NCI-H2029 treated with DMSO at 0.1 percent for 48 hours (cell line): Measurements from ENCODE around the gene FAM186B.
A peak's percentile ranks its signal among the peaks of the same experiment; 100 is the strongest.
"Not testable (repeated sequence)": the region's sequence is repeated elsewhere in the genome, so short reads cannot be mapped to it uniquely, and the experiment has no call there.

Experiments used
- DNase-seq: peaks from one replicate; lab custom pipeline; 2025; lab: John Stamatoyannopoulos, UW

The FAM186B gene, protein sequence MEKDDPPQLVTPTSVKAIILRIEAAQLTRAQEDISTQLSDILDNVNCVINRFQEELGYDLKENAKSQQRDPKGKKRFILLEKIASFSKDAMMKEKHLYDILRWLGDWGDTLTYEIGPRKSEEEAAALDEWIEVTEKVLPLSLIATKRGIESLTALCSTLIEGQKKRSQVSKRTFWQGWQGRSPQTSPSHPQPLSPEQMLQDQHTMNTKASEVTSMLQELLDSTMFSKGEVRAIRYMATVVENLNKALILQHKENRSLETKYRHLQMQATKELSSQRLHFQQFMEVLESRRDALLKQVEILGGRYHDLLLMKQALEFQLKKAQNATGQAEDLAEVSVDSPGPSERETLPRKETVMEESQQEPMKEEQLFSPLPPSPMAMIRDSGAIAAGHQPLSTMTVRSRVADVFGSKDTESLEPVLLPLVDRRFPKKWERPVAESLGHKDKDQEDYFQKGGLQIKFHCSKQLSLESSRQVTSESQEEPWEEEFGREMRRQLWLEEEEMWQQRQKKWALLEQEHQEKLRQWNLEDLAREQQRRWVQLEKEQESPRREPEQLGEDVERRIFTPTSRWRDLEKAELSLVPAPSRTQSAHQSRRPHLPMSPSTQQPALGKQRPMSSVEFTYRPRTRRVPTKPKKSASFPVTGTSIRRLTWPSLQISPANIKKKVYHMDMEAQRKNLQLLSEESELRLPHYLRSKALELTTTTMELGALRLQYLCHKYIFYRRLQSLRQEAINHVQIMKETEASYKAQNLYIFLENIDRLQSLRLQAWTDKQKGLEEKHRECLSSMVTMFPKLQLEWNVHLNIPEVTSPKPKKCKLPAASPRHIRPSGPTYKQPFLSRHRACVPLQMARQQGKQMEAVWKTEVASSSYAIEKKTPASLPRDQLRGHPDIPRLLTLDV

DNA sequence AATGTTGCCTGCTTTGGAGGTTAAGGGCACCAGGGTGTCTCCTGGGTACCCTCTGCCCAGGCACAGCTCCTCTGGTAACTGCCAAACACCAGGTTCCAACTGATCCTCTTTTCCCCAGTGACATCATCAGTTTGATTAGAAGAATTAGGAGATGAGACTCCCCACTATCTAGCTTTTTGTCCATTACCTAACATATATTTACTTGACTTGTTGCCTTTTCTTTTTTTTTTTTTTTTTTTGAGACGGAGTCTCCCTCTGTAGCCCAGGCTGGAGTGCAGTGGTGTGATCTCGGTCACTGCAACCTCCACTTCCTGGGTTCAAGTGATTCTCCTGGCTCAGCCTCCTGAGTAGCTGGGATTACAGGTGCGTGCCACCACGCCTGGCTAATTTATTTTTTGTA, at the start of gene FAM186B:
TSS of gene FAM186B (minus strand) at position 101 of the 400 bp plus-strand sequence. CDS start 162 bp downstream, outside the sequence.
- DNase-seq = not testable (repeated sequence)

GRCh38 chr12:49654715-49655114, 49.3 kb upstream of the FAM186B start:
- no peak for DNase-seq

DNA sequence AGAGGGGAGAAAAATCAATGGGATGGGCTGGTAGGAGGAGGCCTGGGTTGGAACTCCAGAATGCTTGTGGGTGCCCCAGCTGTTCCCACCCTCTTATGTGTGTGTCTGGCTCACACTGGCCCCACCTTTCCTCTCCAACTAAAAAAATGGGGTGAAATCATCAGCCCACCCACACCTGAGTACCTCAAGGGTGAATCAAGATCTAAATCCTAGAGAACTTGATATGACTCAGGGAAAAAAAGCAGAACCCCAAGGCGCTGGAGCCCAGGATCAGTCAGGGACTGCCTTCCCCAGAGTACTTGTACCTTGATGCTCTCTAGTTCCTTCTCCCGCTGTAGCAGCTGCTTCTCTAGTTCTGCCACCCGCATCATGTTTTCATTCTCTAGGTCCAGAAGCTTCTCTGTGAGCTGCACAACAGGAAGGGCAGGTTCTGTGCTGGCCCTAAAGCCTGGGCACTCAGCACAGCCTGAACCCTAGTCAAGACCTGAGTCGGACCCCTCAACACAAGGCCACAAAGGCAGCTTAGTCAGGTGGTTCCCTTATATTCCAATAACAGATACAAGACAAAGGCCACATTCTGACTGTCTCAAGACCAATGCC, 47.6 kb upstream of the FAM186B start:
- DNase-seq = no peak

GRCh38 chr12:49651855-49652254, 46.4 kb upstream of the FAM186B start:
- DNase-seq = peak; percentile 51

DNA sequence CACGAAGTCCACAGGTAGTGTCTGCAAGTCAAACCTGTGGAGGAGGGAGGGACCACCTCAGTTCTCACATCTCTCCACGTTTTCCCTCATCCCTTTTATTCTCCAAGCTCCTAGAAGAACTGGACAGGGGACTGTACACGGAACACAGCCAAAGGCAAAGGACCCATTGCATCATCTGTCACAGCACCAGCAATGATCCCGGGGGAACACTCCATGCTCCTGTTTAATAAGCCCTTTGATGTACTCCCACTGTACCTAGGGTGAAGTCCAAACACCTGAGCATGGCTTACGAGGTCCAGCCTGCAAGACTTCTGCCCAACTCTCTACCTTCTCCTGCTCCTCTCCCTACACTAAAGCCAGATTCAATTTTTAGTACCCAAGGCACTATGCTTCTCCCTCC, 44.5 kb upstream of the FAM186B start:
- no peak for DNase-seq

- no peak for DNase-seq
Observed at GRCh38 chr12:49649445-49649844, 44.0 kb upstream of the FAM186B start.

DNA sequence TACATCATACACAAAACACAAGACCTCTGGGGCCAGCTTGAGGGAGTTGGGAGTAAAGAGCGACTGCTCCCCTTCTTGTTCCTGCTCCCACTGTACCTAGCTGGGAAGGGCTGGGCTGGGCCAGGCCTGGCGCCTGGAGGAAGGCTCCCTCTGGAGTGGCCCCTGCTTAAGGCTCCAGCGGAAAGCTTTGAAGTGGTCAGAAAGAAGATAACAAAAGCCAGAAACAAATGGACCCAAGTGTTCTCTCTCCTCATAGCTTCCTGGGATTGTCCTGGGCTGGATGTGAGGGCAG, 43.2 kb upstream of the FAM186B start:
- no peak for DNase-seq

DNA sequence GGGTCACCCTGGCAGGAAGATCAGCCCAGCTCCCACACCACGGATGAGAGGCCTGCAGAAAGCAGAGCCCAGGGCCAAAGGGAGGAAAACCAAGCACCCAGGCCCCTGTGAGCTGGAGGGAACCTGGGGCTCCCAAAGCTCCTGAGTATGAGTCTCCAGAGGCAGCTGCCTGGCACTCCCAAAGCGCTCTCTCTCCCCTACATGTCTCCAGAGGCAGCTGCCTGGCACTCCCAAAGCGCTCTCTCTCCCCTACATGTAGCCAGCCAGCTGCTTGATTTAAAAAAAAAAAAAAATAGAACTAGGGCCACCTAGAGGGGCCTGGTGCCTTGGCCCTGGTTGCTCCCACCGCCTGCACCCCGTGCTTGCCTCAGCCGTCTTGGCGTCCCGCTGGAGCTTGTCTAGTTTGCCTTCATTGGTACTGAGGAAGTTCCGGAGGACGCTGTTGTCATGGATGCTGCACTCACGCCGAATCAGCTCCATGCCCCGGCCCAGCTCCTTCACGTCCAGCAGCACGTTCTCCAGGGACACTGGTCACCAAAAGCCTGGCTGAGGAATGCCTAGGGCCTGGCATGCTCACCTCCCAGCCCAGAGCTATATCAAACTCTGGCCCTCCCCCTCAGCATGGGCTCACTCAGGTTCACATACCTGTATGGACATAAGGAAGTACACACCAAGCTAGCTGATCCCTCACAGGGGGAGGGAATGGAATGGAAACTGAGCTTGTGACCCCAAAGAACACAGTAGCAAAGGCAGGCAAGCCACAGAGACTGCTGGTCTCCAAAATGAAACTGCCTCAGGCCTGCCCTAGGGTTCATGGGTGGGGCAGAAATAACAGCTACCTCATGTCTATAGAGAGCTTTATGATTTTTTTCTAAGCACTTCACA, 42.6 kb upstream of the FAM186B start:
- DNase-seq = no peak

DNA sequence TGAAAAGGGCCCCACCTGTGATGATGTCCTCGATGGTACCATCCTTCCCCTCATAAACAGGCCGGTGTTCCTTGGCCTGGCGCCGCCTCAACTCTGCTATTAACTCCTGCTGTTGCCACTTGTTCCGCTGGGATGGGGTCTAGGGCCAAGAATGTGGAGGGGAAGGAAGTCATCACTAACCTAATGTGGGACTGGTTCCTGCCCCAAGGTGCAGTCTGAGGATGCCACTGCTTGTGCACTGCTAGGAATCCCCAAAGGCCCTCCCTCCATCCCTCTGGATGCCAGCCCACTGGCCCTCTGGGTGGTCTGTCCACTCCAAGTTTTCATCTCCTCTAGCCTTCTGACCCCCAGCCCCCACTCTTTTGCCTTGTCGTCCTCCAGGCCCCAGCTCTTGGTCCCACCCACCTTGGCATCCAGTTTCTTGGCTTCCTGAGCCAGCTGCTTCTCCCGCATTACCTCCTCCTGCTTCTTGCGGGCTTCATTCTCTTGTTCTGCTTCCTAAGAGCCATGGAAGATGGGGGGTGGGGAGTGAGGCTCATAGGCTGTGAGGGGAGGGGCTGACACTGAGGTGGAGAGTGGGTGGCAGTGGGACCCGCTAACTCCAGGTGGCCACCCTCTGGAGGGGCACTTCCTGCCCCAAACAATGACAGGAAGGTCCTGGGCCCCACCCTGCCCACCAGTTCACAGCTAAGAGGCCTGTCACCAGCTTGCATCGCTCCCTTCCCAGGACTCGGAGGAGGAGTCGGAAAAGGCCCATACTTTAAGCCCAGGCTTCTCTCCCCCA, 41.6 kb upstream of the FAM186B start:
- DNase-seq = no peak

DNA sequence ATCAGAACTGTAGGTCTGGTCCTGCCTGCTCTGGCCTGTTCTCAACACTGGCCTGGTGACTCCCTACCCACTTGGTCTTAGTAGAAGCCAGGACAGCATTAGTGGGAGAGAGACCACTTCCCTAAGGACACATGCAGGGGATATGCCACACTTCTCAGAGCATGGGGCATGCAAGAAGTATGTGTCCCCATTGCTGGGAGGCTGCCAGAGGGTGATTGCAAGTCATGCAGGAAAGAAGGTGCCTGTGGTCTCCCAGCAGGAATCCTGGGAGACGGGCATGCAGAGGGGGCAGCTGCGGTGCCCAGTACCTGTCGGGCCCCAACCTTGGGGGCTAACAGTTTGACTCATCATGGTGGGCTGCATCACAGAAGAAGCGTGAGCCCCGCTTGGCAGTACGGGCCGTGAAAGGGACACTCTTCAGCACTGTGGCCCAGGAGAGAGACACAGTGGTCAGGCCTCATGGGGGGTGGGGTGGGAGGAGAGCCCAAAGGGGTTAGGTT, 40.9 kb upstream of the FAM186B start:
- no peak for DNase-seq

DNA sequence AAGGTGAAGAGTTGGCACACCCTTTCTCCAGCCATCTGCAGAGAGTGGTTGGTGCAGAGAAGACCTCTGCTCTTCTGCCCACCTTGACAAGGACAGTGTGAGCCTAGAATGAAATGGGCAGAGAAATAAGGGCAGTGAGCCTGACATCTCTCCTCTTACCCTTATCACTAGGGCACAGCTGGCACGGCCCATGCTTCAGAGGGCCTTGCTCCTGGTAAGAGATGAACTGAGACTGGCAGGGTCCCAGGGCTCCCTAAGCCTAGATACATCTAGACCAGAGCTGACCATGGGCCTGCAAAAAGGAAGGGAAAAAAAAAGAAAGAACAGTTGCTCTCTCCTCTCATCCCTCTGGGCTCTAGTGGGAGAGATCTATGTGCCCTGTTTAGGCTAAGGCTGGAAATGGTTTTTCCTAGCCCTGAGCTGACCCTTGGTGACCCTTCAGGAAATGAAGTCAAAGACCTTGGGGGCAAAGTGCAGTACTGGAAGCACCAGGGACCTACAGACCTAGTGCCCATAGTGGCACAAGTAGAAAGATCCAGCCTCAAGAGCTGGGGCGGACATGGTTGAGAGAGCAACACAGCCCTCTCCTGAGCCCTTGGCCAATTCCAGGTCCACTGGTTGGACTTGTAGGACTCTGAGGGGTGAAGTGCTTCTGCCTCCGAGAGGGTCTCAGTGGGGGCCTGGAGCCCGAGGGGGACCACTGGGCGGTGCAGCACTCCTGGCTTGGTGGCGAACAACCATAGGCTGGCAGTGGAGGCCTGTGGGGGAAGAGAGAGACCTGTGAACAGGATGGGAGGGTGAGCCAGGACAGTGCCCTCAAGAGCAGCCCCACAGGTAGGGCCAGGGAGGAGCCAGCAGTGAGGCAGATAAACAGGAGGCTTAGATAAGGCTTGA, 40.0 kb upstream of the FAM186B start:
- DNase-seq = no peak

- peak; percentile 49 for DNase-seq
Observed at GRCh38 chr12:49644620-49644994, 39.2 kb upstream of the FAM186B start.

GRCh38 chr12:49643961-49644619, 38.7 kb upstream of the FAM186B start:
- DNase-seq = no peak

- no peak for DNase-seq
Observed at GRCh38 chr12:49643135-49643534, 37.7 kb upstream of the FAM186B start.

DNA sequence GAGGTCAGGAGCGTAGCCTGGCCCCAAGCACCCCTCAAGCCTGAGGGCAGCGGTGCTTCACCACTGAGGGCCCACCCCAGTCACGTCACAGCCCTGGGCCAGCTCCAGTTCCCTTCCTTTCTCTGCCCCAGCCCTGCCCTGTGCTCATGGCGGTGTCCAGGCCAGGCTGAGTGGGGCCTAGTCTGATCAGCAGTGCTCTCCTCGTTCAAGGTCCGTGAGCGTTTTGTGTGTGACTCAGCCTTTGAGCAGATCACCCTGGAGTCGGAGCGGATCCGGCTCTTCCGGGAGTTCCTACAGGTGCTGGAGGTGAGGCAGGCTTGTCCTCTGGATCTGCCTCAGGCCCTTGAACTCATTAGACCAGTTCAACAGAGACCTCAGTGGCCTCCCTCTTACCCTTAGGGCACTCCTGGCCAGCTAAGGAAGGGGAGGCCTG, 36.9 kb upstream of the FAM186B start:
- DNase-seq = no peak

DNA sequence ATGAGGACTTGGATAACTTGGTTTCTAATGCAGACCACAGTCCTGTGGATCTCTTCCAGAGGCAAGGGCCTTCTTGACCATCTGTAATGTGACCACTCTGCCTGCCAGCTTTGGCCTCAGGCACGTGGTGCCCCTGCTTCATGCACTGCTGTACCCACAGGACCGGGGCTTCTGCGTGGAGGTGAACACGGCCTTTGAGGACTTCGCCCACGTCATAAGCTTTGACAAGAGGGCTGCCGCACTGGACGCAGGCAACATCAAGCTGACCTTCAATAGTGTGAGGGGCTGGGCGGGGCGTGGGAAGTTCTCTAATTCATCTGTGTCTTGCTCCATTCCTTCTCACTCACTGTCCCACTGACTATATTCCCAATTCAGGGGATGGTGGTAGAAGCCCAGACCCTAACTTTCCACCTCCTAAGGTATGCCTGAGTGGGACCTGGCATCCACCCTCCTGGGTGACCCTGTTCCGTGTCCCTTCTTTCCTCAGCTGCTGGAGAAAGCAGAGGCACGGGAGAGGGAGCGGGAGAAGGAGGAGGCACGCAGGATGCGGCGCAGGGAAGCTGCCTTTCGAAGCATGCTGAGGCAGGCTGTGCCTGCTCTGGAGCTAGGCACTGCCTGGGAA, 36.4 kb upstream of the FAM186B start:
- DNase-seq = no peak

DNA sequence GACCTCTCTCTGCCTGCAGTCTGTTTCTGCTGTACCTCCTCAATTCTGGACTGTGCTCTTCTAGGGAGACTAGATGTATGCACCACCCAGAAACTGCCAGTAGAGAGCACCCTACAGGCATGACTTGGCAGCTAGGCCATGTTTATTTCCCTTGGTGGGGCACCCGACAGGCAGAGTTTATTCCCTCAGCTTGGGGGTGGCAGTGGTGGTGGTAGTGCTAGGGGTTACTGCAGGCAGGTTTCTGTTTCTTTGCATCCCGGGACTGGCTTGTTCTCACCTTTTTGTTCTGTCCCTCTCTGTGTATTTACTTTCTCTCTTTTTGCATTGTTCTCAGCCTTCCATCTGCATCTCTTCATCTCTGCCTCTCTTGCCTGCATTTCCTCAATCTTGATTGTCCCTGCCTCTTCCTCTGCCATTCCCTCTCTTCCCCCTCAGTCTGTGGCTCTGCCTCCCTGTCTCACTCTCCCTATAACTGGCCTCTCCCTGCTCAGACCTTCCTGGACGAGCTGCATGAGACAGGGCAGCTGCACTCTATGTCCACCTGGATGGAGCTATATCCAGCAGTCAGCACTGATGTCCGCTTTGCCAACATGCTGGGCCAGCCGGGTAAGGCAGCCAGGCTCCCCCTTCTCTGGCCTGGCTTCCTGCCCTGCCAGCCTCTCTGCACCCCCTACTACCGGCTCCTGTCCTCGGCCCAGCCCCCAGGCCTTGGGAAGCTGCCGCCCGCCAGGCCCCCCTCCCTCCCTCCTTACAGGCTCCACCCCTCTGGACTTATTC, 31.7 kb upstream of the FAM186B start:
- DNase-seq = no peak

DNA sequence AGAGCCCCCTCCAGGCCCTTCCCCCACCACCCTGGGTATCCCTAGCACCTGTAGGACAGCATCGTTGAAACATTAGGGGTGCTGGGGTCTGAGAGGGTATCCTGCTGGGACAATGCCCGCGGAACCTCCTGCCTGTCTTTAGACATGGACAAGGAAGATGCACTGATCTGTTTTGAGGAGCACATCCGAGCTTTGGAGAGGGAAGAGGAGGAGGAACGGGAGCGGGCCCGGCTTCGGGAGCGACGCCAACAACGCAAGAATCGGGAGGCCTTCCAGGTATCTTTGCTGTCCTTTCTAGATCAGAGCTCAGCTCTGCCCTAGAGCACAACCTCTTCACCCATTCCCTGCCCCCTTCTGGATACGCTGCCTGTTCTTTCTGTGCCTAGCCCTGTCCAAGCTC, 31.1 kb upstream of the FAM186B start:
- DNase-seq = no peak
